ENCODE data around the gene CIT.

Gene CIT

DNA sequence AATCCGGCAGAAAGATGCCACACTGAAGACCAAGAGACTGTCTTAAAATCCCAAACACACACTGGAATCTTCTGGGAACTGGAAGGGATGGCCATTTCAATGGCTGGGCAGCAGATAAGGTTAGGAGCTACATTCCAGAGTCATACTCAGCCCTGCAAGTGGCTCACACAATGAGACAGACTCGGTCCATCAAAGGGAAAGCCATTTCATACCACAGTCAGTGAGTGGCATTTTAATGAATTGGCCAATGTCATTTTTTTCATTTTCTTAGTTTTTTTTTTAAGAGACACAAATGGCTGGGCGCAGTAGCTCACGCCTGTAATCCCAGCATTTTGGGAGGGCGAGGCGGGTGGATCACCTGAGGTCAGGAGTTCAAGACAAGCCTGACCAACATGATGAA is 17.9 kb downstream of the CIT start:
- DNase-seq (ENCODE audit: low spot score), result no peak

GRCh38 chr12:119857041-119857591 is 20.0 kb downstream of the CIT start:
- DNase-seq (ENCODE audit: low spot score), result no peak

DNA sequence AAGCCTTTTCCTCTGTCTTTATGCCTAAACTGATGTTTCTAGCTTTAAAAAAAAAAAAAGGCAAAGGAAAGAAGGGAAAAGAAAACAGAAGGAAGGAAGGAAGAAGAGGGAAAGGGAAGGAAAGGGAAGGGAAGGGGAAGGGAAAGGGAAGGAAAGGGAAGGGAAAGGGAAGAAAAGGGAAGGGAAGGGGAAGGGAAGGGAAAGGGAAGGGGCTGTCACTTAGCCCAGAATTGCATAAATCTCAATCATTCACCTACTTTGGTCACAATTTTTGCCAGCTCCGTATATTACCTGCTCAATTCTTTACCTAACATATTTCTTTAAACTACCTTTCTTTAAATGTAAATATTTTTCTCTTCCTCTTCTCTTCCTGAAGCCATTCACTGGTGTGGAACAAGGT is 26.8 kb downstream of the CIT start:
- DNase-seq (ENCODE audit: low spot score), result no peak

DNA sequence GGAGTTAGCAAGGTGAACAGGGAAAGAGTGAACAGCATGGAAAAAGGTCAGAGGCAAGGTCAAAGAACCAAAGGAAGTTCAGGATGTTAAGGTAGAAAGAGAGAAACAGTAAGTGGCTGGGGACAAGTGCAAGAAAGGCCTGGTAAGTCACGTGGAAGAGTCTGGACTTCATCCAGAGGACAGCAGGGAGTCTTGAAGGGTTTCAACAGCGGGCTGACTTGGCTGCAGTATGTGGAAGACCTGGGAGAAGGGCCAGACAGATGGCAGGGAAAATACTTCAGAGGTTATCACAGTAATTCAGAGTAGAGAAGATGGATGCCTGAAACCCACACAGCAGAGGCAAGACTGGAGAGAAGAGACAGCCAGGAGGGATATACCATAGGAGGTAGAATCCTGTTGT is 34.0 kb downstream of the CIT start:
- DNase-seq (ENCODE audit: low spot score), result no peak

DNA sequence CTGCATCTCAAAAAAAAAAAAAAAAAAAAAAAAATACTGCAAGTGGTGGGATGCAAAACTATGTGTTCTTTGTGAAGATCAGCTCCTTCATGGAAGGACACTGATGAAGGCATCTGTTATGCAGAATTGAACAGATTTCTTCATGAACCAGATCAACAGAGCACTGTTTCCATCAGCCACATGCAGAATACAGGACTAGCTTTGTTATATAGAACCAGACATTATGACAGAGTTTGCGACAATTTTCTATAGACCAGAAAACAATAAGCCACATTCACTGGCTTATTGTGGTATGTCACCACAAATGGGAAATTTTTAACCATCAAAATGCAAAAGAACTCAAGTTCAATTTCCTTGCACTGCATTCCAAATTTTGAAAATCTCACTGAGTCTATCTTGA is 34.7 kb downstream of the CIT start:
- DNase-seq (ENCODE audit: low spot score), result no peak

DNA sequence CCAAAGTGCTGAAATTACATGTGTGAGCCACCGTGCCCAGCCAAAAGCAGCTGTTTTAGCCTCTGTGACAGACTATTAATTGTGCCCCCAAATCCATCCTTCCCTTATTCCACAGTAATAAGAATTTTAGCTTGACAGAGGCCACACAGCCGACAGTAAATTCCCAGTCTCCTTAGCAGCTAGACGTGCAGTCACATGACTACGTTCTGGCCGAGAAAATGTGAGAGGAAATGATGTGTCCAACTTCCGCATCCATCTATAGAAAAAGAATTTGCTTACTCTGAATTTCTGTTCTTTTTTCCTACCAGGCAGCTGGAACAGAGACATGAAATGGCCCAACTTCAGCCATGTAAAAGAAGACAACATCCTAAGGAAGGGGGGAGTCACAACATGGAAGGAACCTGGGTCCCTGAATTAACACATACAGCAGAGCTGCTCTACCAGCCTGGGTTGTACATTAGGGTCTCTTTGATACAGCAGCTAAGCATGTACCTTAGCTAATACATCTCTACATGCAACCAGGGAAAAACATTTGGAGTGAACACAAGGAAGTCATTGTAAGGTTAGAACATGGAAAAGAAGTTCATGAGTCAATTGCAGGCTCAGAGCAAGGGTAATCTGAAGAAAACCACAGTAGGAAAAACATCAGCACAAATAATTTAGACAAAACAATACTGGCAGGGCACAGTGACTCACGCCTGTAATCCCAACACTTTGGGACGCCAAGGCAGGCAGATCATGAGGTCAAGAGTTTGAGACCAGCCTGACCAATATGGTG is 35.5 kb downstream of the CIT start:
- DNase-seq (ENCODE audit: low spot score), result no peak

DNA sequence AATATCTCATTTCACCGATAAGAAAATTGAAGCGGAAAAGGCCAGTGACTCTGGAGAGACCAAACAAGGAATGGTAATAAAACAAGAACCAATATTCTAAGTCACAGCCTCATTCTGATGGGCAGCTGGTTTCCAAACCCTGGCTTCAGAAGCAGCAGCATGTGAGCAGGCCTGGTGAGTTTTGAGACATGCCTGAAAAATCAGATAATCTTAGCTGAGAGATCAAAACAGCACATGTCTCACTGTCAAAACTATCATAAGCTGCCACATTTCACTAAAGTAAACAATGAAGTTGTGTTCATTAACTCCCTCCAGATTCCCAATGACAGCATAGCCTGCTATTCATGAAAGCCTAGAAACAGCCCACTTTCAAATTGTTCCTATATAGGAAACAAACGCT is 36.5 kb downstream of the CIT start:
- no peak for DNase-seq (ENCODE audit: low spot score)

- DNase-seq (ENCODE audit: low spot score), result no peak
Observed at GRCh38 chr12:119840168-119840567, 37.0 kb downstream of the CIT start.

DNA sequence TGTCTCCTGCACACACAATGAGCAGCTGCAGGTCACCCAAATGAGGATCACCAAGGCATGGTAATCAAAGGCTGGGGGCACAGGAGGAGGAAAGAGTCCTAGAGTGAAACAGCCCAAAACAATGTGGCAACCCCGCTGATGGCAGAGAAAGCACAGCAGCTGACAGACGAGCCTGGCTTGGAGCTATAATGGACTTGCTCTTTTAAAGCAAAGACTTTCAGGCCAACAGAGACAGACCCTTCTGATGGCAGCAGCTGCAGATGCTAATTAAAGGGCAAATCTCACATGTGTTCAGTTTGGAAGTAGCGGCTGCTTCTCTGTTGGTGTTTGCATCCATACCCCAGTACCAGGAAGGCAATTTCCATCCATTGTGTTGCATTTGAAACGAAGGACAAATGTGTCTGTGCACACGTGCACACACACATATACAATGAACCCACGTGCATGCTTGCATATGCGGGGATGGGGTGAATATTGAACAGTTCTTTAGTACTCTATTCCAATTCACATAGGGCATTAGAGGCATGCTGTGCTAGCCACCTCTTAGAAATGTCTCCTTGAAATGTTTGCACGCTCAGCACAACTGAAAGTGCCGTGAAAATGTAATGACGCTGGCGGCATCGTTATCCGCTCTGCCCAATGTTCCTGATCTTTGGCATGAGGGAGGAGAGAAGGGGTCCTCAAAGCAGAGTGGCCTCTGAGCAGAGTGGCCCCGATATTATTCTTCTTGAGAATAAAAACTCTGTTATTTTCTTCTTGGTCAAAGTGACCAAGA is 38.1 kb downstream of the CIT start:
- DNase-seq (ENCODE audit: low spot score), result no peak

DNA sequence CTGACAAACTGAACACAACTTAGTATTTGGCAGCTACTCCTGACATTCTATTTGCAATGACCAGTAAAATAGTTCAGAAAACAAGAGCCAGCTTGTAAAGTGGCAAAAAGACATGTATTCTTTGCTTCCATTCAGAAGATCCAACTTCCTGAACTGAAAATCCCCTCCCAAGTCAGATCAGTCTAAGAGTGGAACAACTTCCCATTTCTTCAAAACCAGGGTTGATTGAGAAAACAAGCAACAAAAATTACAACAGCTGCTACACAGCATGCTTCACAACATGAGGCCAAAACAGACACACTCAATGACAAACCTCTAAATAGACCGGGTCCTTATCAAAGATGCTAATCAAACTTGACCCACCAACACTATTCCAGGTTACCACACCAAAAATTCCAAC is 40.3 kb downstream of the CIT start:
- DNase-seq (ENCODE audit: low spot score), result no peak

DNA sequence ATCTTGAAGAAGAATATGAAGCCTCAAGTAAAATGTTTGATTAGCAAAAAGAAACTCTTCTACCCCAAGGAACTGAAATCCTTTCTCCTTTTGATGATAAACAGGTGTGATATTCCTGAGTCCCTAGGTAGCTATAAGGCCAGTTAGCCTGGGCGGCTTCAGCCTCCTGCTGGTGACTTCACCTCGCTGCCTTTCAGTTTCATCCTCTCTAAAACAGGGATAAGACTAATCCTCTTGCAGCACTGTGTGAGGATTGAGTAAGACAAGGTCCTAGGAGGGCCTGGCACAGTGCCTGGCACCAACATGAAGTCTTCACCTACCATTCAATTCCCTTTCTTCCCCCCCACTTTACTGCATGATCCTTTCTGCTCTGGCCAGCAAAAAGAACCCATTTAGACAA is 42.1 kb downstream of the CIT start:
- DNase-seq (ENCODE audit: low spot score), result no peak

GRCh38 chr12:119829439-119829838 is 47.7 kb downstream of the CIT start:
- DNase-seq (ENCODE audit: low spot score), result no peak

GRCh38 chr12:119828300-119828699 is 48.8 kb downstream of the CIT start:
- DNase-seq (ENCODE audit: low spot score), result no peak

DNA sequence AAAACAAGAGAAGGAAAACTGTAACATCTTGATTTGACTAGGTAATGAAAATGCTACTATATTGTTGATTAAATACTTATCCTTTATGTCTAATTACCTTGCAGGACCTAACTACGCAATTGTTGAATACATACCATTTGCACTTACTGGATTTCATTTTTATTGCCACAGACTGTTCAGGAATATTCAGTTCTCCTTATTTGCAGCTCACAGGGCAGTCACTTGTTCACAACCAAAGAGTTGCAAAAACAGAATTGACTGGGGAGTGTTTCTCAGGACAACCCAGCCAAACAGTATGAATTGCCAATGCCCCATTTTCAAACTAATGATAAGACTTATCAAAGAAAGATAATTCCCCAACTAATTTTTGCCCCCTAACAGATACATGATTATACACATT is 49.4 kb downstream of the CIT start:
- DNase-seq (ENCODE audit: low spot score), result no peak

DNA sequence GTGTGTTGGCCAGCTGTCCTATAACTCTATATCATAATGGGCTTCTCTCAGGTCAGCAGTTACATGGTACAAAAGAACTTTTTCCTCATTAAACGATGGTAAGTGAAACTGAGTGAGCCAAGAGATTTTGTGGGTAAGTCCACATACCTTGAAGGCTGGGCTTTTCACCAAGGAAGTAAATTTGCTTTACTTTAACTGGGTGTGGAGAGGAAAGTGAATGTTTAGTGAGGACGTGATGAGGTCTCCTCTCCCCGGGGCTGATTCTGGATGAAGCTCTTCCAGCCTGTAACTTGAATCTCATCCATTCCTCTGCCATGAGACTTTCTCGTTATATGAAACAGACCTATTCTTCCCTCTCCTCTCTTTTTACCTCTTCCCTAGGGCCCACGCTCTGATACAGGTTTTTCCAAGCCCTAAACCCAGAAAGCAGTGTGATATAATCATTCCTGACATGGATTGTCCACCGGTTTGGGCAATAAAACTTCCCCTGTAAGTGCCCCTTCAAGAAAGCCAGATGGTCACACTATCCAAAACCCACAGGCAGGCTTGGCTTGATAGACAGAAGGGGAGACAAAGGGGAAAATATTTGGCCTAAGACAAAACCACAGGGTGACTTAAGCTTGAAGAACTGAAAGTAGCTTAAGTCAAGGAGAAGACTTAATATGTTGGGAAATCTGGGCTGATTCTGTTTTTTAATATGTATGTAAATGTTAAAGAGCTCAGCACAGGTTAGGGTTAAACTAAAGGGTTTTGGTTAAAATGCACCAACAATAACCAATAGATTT is 50.3 kb downstream of the CIT start:
- no peak for DNase-seq (ENCODE audit: low spot score)

- no peak for DNase-seq (ENCODE audit: low spot score)
Observed at GRCh38 chr12:119825262-119825661, 51.9 kb downstream of the CIT start.

DNA sequence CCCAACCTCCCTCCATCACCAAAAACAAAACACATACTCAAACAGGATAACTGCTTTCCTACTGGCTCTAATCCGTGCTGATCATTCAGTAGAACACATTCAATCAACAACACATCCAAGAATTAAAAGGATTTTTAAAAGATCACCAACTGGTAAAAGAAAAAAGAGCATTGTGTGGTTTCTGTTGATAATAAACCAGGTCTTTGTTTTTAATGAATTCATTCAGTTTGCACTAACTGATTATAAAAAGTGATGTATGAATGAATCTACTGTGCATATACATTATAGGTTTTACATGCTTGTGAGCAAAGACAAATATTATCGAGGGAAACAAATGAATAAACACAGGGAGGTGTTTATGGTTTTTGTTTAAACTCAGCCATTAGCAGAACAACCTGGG is 55.1 kb downstream of the CIT start:
- no peak for DNase-seq (ENCODE audit: low spot score)

DNA sequence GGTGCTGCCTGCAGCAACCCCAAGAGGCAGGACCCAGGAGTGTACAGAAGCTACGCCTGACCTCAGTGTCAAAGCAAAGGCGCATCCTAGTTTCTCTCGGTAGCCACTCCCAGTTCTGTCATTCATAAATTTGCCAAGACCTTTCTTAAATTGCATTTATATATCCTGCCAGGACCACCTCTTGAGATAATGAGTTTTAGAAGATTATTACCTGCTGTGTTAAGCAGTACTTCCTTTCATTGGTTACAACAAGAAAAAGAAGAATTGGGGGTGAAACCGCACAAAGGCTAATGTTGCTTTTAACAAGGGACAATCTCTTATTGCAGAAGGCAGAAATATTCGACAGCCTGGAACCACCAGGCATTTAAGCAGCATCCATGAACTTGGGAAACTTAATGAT is 57.8 kb downstream of the CIT start:
- no peak for DNase-seq (ENCODE audit: low spot score)

- DNase-seq (ENCODE audit: low spot score), result no peak
Observed at GRCh38 chr12:119817546-119818343, 59.4 kb downstream of the CIT start.

GRCh38 chr12:119809023-119809422 is 68.1 kb downstream of the CIT start:
- no peak for DNase-seq (ENCODE audit: low spot score)

DNA sequence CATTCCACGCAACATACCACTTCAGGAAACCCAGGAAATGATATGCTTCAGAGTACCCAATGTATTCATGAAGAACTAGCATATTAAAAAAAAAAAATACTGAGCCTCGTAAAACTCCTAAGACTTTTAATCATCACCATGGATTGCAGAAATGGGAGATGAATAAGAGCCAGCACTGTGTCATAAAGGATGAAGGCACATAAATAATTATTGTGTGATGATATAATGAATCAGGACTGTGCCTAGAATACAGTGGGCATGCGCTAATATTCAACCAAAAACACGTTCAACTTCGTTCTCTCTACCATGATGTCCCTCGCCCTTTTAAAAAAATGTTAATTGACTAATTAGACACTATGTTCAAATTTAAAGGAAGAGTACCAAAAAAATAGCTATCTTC is 68.7 kb downstream of the CIT start:
- DNase-seq (ENCODE audit: low spot score), result peak; percentile 36

DNA sequence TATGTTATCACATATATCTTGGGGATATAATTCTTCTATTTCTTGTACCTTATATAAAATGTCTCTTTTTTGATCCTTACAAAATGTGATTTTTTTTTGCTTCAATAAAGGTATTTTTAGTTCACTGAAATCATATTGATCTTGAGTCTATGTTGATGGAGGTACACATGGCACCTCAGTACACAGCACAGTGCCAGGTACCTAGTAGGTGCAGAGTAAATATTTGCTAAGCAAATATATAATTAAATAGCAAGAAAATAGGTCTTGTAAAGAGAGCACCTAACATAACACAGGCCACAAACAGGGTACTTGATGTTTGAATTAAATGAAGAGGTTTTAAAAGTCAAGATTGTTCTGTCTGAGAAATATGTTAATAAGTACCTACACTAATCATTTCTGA is 69.7 kb downstream of the CIT start:
- no peak for DNase-seq (ENCODE audit: low spot score)
